HG02938 (cell line): Measurements from ENCODE around the gene GPR4.

Experiments used
- ATAC-seq: cut with Tn5 transposase; IDR thresholded peaks from one replicate; pipeline ENCODE4 v1.9.1; 2021; ENCODE audit warnings: mild to moderate bottlenecking, moderate library complexity; ENCODE audit not compliant: unreplicated experiment

Gene GPR4

DNA sequence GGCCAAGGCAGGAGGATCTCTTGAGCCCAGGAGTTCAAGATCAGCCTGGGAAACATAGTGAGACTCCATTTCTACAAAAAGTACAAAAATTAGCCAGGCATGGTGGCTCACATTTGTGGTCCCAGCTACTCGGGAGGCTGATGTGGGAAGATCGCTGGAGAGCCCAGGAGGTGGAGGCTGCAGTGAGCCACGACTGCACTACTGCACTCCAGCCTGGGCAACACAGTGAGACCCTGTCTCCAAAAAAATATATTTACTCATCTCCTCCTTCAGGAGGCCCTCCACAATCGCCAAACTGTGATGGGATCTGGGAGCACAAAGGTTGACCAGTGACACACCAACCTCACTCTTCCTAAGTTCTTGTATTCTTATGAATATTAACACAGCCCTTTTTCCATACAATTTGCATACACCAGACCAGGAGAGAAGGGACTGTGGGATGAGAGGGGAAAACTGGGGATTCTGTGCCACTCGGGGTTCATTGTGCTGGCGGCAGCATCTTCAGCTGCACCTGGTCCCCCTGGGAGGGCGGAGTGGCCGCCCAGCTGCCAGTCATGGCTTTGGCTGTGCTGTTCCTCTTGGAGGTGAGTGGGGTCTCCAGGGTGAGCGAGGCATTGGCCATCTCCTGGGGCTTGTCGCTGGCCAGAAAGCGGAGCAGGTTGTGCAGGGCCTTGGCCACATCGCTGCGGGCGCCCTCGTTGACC is 11.6 kb downstream of the GPR4 start:
- ATAC-seq, result no peak

DNA sequence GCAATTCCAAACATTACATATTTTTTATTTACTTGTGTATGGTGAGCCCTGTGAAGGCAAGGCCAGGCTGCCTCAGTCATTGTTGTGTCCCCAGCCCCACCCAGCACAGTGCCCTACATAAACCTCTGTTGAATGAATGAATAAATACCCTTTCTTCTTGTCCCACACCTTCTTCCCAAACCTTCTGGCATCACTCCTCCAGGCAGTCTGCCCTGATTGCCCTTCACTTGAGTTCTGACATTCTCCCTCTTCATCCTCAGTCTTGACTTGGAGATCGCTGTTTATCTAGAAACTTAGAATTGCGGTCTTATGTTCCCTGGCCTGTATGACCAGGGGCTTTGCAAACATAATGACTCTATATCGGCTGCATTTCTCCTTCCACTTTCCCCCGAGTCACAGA is 12.2 kb downstream of the GPR4 start:
- ATAC-seq, result no peak

- no peak for ATAC-seq
These were observed 14.1 kb downstream of the GPR4 start for GRCh38 chr19:45587873-45588272.

GRCh38 chr19:45585158-45585577 is 16.8 kb downstream of the GPR4 start:
- no peak for ATAC-seq

GRCh38 chr19:45584332-45585157 is 17.5 kb downstream of the GPR4 start, which contains the start of gene OPA3:
Gene OPA3, minus strand, starts transcription at chr19:45584802. Its CDS starts 38 bp downstream, at chr19:45584764.
- peak; percentile 81 for ATAC-seq

DNA sequence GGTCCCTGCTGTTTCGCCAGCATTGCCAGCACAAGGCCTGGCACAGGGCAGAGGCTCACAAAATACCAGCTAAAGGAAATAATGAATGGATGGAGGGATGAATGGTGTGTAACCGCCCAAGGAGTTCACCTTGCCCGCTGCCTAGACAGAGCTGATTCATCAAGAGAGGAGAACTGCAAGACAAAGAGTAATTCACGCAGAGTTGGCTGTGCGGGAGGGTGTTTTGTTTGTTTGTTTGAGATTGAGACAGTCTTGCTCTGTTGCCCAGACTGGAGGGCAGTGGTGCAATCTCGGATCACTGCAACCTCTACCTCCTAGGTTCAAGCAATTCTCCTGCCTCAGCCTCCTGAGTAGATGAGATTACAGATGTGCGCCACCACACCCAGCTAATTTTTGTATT is 20.4 kb downstream of the GPR4 start:
- no peak for ATAC-seq

GRCh38 chr19:45578861-45579260 is 23.2 kb downstream of the GPR4 start:
- ATAC-seq, result no peak

- ATAC-seq, result no peak
These were observed 24.7 kb downstream of the GPR4 start for GRCh38 chr19:45577111-45577905.

DNA sequence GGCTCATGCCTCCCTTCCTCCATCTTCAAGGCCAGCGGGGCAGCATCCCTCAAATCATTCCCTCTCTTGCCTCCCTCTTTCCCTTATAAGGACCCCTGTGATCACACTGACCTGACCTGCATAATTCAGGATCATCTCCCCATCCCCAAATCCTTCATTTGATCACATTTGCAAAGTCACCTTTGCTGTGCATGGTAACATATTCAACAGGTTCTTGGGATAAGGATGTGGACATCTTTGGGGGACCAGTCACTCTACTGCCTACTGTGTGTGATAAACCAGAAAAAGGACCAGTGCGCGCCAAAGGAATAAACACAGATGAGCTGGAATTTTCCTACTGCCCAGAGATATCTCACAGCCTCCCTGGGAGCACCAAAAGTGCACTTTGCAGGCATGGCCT is 25.3 kb downstream of the GPR4 start:
- no peak for ATAC-seq

DNA sequence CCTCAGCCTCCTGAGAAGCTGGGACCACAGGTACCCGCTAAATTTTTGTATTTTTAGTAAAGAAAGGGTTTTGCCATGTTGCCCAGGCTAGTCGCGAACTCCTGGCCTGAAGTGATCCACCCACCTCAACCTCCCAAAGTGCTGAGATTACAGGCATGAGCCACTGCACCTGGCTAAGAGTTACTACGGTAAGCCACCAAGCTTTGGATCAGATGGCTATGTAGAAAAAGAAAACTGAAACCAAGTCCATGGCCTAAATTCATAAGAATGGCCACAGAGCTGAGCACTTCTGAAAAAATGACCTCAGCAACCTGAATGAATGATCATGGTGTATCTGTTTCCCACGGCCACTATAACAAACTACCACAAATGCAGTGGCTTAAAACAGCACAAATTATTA is 26.8 kb downstream of the GPR4 start:
- no peak for ATAC-seq

DNA sequence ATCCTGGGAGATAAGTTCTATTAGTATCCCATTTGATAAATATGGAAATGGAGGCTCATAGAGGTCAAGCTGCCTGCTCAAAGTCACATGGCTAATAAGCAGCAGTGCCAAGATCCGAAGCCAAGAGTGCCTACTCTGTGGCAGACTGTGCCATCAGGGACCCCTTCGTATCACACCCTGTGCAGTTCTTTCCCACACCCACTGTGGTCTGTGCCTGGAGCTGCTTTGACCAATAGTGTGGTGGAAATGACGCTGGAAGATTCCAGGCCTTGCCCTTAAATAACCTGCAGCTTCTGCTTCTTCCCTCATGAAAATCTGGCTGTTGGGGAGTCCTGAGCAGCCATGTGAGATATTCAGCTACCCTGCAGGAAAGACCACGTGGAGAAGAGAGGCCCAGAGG is 27.5 kb downstream of the GPR4 start:
- ATAC-seq, result no peak

DNA sequence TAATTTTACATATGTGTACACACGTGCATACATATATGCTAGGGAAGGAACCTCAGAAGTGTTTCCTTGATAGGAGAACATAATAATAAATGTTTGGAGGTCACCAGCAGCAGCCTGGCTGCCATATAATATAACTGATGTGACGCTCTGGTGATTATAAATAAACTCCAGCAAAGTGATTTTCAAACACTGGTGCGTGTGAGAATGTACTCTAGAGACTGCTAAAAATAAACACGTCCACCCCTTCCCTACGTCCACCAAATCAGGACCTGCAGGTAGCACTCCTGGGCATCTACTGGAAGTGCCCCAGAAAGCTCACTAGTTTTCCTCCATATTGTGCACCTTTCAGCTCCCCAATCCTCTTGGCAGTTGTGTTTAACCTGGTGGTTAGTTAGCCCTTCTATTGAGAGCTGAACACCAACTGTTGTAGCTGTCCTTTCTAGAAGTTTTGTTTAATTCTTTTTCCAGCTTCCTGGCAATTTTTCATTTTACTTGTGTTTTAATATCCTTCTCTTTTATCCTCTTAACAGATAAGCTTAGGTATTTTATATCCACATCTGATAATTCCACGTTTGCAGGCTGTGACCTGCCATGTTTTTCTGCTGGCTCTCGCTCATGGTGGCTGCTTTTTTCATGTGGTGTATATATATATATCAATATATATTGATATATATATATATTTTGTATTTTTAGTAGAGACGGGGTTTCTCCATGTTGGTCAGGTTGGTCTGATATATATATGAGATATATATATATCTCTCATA is 30.4 kb downstream of the GPR4 start:
- no peak for ATAC-seq

DNA sequence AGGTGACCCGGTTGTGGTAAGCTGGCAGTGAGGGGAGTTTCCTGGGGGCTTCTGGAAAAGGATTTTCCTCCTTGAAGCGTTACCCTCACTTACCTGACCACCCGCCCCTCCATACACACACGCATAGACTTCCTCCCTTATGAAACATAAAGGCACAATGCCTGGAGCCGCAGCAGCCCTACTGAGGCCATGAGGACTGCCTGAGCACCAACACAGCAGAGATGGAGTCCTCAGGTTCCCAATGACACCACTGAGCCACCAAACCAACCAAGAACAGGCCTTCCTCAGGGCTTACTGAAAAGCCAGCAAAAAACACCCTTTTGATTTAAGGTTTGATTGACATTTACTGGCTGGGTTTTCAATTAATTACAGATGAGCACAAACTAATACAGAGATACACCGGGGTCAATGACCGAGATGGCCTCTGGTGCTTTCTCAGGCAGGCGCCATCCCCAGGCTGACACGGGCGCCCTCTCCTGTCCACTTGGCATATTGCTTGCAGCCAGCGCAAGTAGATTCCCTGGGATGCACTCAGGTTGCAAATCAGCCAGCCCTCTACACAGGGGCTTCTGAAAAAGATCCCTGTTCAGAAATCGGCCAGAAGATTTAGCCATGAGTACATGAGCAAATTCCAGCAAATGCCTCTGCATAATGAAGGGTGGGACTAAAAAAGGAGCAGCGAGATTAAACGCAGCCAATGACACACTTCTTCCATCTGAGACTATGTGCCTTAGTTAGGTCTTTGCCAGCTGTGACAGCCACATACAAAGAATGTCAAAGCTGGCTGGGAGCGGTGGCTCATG is 32.2 kb downstream of the GPR4 start:
- no peak for ATAC-seq

DNA sequence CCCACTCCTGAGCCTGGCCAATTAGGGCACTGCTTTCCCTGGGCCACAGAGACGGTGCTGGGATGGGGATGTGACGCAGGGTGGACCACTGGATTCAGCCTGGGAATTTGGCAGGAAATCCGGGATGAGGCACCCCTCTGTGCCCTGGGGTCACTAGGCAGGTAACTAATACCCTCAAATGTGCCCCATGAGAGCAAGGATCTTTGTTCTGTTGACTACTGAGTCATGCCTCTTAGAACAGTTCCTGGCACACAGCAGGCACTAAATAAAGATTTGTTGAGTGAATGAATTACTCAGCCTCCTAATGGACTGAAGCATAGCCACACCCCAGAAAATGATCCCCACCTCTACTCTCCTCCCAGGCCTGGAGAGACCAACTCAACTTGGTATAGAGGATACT is 33.3 kb downstream of the GPR4 start:
- no peak for ATAC-seq

GRCh38 chr19:45567609-45568008 is 34.4 kb downstream of the GPR4 start:
- ATAC-seq, result no peak

DNA sequence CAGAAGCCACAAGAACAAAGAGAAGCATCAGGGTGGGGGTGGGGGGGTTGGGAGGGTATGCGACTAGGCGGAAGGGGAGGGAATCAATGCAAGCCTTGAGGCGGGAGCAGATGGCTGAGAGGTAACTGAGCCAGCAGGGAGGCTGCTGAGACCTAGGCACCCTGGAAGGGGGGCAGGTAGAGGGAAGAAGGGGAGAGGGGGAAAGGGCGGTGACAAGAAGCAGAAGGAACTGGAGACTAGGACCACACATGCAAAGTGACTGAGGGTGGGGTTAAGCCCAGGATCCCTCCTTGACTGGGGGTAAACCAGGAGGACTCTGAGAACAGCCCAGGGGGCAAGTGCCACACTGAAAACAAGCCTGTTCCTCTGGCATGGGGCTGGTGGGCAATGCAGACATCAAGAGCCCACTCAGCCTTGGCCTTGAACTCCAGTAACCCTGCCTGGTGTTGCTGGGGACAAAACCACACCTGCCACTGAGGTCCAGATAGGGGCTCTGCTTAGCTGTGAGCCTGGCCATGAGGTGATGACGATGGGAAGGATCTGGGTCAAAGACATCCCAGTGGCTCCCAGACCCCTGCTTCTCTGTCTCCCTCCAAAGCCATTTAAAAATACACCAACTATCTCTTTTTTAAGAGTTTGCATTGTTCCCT is 37.8 kb downstream of the GPR4 start:
- ATAC-seq, result no peak

GRCh38 chr19:45560686-45561085 is 41.3 kb downstream of the GPR4 start:
- ATAC-seq, result no peak

GRCh38 chr19:45560038-45560437 is 42.0 kb downstream of the GPR4 start:
- ATAC-seq, result no peak

DNA sequence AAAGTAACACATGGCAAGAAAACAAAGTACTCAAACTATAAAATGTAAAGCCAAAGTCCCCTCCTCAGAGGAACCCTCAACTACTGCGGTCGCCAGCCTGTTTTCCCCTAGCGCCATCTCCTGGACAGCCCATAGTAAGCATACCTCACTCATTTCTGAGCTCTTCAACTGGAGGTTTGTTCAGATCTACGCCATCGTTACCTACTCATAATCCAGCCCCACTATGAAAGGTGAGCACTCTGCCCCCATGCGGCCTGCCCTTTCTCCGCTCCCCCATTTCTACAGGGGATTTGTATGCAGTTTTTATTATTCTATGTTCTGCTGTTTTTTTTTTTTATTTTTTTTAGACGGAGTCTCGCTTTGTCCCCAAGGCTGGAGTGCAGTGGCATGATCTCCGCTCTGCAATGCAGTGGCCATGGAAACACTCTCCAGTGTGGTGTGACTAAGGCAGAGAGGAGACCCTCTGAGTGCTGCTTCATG is 43.6 kb downstream of the GPR4 start:
- ATAC-seq, result no peak
